ENCODE results near the gene MIOS.

The MIOS gene

DNA sequence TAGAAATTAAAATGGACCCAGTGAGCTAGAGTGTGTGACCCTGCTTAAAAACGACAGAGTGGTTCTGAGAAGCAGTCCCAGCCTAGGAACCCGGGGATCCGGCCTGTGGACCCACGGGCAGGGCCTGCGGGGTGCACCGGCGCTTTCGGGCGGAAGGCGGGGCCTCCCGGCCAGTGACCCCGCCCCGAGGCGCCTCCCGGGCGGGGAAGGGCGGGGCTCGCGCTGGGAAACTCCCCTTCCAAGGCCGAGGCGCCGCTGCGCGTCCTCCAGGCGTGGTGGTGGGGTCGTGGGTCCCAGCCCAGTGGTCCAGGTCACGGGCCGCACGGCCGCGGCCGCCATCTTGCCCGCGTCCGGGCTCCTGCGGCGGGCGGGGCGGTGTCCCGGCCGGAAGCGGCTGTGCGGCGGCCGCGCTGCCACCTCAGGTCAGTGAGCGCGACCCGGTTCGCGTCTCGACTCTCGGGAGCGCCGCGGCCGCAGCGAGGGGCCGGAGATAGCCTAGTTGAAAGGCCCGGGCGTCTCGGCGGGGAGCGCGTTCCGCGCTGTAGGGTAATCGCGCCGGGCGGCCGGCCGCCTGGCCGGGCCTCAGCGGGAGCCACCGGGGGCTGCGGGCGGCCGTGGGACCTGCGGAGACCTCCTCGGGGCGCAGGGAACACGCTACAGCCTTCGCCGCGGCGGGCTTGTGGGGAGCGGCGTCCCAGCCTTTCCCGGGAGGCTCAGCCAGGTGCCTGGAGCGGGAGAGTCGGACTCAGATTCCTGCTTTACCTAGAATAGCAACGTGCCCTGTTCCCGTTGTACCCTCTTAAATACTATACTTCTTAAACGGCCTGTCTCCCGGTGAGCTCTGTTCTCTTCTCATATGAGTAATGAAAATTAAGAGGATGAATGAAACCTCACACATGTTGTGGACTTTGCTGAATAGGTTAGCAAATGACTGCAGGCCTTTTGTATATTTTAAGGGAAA lies at the start of gene MIOS:
TSS of gene MIOS (plus strand) at position 234 of the 961 bp plus-strand sequence. CDS start 5,592 bp downstream, outside the sequence.
- FAIRE-seq: no peak

DNA sequence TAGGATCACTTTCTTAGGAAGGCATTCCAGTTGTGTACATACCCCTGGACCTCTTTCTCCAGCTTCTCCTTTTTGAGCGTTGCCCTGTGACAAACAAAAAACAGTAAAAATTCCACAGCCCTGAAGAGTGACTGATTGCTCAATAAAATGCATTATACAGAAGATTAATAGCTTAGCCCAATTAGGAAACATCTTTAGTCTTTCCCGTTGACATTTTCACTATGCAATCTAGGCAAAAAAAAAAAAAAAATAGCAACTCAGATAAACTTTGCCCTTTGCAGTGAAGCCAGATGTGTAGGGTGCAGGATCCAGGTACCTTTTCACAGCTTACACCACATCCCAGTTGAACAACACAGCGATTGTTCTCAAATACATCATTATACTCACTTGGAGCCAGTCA lies 48.9 kb upstream of the MIOS start:
- FAIRE-seq: no peak

DNA sequence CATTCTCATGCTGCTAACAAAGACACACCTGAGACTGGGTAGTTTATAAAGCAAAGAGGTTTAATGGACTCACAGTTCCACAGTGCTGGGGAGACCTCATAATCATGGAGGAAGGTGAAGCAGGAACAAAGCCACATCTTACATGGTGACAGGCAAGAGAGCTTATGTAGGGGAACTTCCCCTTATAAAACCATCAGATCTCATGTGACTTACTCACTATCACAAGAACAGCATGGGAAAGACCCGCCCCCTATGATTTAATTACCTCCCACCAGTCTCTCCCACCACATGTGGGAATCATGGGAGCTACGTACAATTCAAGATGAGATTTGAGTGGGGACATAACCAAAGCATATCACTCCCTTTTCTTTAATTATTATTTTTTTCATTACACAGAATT lies 47.6 kb upstream of the MIOS start:
- no peak for FAIRE-seq

DNA sequence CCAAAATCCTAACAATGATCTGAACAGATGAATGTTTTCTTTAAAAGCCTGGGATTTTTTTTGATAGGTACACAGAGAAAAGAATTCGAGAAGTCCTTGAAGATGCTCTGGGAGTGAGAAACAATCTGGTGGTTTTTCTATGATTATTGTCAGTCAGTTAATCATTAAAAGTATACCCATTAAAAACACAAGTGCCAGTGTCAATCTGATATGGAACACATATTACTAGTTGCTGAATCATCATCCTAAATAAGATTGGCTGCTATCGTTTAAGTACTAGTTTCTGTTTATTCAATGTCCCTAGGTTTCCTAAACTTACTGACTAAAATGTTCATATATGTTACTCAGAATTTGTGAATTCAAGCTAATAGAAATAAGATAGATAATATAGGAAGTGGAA lies 47.2 kb upstream of the MIOS start:
- FAIRE-seq: peak; percentile 27

DNA sequence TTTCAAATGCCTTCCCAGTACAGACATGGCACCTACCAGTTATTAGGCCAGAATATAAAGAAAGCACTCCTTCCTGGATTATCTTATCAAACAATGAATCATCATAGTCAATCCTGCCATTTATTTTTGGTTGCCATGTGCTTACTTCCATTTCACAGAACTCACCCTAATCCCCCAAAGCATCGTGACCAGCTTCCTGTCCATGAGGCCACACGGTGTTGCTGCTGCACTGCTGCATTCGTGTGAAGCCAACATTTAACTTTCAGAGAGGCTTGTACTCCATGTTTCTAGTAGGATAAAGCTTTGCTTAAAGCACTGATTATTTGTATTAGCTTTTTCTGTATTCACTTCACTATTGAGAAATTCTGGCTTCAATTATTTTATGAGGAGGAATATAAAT lies 45.4 kb upstream of the MIOS start:
- FAIRE-seq: peak; percentile 43

DNA sequence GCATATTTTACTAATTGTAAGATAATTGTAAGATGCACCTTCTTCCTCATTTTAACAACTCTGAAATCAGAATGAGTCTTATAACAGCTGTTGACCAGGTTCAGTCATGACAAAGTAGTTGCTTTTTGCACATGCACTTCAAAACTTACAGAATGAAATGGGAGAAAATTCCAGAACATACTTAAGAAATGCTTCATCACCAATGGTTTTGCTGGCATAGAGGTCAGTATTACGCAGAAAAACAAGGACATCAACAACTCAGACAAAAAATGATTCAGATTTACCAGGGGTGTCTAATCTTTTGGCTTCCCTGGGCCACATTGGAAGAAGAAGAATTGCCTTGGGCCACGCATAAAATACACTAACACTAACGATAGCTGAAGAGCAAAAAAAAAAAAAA lies 44.3 kb upstream of the MIOS start:
- FAIRE-seq: no peak

DNA sequence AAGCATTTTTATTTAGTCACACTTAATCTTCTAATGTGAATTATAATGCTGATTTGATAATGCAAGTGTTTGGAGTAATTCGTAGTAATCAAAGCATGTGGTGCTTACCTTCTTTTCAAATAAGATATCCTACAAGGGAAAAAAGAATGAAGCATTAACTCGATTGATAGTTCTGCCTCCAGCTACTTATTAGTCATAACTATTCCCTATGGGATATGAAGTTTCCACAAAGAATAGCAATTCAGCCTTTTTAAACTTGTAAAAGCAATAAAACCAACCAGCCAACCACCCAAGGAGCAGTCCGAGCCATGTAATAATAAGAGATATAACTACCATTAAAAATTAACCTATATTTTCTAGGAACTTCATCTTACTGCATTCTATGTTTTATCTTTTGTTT lies 42.6 kb upstream of the MIOS start:
- FAIRE-seq: no peak

DNA sequence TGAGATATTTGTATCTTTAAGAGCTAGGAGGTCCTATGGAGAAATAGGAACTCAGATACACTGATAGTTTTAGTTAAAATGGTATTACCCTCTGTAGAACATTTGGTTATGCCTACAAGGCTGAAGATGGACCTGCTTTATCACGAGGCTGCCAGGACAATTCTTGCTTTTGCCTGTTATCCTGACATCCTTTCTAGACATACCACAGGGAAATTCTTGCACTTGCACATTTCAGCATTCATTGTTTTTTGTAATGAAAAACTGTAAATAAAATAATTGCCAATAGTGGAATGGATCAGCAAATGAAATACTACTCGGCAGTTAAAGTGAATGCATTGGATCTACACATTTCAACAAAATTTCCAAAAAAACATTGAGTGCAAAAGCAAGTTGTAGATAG lies 40.7 kb upstream of the MIOS start:
- FAIRE-seq: no peak

DNA sequence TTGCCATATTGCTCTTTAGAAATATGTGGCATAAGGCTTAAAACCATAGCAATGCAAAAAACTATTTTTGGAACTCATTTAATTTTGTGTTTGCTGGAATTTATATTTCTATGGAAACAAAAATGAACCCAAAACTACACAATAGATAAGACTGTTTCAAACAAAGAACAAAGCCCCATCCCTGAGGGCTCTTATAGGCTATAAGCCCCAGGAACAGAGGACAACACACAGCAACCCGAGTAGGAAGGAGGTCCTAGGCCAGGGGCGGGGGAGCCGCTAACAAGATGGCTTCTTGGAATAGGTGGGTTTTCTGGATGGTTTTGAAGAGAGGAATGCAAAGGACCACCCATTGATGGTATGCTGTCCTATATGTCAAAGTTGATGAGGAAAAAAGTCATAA lies 39.6 kb upstream of the MIOS start:
- FAIRE-seq: no peak

DNA sequence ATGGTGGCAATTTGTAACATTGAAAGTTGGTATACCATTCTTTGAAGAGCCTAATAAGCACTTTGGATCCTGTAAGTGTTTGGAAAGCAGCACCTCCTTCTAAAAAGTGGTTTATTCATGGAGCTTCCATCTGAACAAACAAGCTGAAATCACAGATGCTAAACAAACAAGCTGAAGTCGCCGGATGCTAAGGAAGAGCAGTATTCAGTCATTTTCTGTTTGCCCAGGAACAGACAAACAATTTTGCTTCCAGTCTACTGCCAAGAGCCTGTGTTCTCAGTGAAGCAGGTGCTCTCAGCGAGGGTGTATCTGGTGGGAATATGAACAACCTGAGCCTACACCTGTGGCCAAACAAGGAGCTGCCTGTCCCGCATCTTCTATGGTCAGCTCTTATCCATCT lies 37.4 kb upstream of the MIOS start:
- peak; percentile 92 for FAIRE-seq

DNA sequence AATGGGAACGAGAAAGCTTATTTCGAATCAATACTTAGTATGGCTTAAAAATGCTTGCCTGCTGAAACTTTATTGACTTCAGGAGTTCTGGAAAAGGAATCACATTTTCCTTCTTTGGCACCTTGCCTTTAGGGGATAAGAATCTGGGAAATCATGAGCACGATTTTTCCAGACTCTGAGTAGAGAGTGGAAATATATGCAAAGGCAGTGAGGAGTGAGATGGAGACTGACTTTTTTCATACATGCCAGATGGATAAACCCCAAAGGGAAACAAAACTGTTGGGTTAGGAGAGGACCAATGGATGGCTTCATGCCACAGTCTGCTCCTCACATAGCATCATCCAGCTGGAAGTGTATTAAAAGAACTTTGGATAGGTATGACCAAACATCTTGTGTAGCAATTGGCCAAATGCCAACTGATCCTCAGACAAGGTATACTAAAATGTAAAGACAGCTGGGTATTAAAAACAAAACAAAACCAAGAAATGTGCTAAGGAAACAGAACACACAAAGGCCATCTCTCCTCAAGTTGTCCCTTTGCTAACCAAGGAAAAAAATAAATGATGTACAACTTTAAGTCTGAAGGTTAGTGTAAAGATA lies 32.8 kb upstream of the MIOS start:
- FAIRE-seq: no peak

DNA sequence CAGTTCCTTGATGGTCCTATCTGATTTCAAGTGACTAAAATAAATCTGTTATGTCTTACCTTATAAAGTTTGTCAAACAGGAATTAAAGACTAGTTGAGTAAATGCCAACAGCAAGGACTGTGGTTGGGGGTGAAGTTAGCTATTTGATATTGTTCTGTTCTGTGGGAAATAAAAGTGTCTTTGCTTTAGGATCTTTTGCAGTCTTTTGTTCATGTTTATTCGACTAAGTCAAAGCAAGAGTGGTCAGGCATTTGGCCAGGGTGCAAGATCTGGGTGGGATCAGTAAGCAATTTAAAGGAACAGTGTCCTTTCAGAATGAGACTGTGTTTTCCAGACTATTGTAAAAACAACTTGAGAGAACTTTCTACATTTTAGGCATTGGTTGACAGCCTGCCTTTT lies 31.0 kb upstream of the MIOS start, which contains the start of gene COL28A1:
TSS of gene COL28A1 (minus strand) at position 183 of the 400 bp plus-strand sequence. CDS start 2,998 bp downstream, outside the sequence.
- no peak for FAIRE-seq

DNA sequence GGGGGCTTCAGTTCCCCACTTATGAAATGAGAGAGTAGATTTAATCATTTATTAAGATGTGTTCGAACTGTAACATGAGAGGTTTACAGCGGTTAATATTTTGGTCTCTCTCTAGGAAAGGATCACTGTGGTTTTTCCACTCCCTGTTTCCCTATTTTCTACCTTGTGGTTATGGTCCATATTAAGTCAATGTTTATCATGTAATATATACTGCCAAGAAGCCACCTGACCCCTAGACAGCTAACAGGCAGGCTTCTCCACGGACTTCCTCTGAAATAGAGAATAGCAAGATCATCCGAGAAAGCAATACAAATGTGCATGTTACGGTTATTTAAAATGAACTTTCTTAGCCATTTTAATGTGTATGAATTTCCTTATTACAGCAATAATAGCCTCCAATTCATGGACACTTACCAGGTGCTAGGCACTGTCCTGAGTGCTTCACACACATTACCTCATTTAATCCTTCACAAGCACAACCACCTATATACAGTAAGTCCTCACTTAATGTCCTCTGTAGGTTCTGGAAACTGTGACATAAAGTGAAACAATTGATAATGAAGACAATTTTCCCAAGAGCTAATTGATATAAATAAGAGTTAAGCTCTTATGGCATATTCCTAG lies 30.2 kb upstream of the MIOS start:
- FAIRE-seq: peak; percentile 70

DNA sequence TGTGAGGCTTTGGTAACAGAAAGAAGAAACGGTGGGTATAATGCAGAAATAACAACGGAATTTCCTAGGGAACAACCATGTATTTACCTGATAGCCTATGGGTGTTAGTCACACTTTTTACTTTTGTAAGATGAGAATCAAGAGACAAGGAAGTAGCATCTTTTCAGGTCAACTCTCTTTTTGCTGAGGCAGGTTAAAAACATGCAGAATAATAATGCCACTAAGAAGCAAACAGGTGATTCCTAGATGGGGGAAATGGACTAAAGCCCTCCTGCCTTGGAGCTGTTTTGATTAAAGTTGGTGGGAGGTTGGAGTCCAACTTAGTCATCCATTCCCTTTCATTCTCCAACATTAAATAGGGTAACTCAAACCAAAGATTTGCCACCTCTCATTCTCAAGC lies 29.0 kb upstream of the MIOS start:
- FAIRE-seq: no peak

DNA sequence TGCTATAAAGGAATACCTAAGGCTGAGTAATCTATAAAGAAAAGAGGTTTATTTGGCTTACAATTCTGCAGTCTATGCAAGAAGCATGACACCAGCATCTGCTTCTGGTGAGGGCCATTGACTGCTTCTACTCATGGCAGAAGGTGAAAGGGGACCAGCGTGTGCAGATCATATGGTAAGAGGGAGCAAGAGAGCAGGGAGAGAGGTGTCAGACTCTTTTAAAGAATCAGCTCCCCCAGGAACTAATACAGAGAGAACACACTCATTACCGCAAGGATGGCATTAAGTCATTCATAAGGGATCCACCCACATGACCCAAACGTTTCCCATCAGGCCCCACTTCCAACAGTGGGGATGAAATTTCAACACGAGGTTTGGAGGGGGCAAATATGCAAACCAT lies 27.5 kb upstream of the MIOS start:
- no peak for FAIRE-seq

DNA sequence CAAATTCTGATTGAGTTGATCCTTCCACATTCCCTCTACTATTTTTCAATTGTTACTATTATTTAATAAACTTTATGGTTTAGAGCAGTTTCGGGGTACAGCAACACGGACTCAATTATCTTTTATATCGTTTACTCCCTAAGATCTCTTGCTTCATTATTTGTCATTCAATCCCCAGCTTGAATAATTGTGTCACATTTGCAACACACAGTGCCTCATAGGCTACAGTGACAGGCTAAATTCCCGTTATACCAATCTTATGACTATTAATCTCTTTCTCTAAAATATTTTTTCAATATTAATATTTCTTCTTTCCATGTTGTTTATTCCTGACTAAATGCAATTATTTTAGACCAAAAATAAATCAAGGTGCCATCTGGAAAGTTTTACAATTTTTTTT lies 27.0 kb upstream of the MIOS start:
- no peak for FAIRE-seq

DNA sequence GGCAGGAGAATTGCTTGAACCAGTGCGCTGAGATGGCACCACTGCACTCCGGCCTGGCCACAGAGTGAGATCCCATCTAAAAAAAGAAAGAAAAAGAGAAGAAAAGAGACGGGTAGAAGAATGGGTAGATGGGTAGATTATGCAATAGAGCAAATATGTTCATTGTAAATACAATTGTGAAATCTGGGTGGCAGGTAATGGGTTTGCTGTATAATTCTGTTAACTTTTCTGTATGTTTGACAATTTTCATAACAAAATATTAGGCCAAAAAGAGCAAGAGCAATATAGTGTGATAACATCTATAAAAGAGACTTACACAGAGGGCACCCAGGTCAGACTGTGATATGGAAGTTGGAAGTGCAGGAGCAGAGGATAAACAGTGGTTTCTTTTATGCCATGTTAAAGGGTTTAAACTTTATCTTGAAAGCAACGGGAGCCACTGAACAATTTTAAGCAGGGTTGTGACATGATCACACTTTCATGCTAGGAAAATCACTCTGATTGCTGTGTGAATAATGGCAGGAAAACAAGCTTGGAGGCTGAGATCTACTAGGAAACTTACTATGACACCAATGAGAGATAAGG lies 24.3 kb upstream of the MIOS start:
- no peak for FAIRE-seq

DNA sequence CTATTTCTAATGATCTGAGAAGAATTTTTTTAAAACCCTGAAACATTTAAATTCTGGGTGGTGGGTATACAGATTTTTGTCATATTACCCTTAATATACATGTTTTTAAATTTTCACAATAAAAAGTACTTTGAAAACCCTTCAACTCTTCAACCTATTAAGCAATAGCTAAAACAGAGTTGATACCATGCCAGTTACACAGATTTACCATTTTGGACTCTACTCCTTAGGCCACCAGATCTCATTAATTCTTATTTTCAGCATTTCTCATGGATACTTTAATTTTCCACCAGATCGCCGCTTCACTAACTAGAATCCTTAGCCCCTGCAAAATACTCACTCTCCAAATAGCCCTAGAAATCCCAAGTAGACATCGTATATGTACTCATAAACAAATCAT lies 18.3 kb upstream of the MIOS start:
- no peak for FAIRE-seq

DNA sequence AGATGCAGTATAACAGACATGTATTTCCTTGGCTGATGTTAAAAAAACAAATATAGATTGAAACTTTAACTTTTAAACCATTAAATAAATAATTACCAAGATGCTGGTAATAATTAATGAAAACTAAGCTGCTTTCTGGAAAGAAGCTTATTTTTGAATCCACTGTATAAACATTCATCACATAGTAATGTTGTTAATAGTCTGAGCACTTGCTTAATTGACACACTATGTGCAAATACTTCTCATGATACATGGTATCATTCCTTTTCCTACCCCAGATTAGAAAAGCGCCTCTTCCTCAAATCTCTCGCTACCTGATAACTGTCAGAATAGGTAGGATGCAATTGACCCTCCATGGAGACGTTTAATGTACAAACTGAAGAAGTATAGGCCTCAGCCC lies 16.0 kb upstream of the MIOS start:
- FAIRE-seq: no peak

DNA sequence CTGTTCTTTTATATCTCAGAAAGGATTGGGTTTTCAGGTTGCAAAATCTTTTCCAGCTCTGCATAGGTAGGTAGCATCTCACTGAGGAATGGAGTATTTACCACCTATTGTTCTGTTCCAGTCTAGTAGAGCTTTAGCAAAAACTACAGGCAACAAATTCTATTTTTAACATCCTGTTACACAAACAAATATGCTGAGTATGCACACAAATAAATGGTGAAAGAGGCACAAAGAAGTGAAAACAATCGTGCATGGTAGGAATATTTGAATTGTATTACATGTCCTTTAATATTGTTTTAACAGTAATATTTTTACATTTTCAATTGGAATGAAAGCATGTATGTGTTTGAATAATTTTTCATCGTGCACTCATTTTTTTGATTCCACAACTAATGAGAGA lies 14.5 kb upstream of the MIOS start:
- no peak for FAIRE-seq

DNA sequence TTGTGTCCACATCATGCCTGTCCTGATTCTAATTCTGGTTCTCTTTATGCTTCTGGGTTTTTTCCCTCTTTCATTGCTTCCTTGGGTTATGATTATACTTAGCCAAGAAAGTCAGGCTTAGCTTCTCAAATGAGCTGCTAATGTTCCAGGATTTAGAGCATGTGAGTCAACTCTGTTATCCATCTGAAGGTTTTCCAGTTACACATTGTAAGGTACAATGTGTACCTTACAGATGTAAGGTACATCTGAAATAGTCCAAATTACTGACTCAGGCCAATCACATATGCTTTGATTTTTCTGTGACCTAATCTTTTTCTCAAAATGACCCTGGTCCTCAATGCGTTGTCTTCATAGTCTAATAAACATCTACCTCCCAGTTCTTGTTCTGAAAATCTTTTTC lies 13.3 kb upstream of the MIOS start:
- FAIRE-seq: no peak

DNA sequence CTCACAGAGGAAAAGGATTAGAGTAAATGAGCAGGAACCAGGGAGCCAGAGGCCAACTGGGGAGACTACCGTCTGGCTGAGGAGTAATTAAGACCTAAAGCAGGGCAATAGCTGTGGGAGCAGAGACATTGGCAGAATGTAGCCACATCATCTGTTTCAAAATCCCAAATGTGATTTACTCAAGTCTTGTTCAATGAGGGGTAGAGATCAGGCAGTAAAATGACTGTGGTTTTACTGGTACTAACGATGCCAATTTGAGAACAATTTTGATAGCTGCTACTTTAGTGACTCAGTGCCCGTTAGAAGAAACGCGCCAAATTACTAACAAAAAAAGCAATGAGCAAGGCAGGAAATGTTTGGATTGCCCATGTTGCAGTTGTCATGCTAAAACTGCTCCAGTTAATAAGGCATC lies 12.7 kb upstream of the MIOS start:
- no peak for FAIRE-seq

Data from islet of Langerhans (tissue), 1 donor.